ENCODE measurements around the gene KCNJ16.

The KCNJ16 gene

GRCh38 chr17:70132505-70132904 is 57.5 kb downstream of the KCNJ16 start:
- no peak for DNase-seq

- DNase-seq: no peak
Observed at GRCh38 chr17:70134042-70134441, 59.0 kb downstream of the KCNJ16 start.

- no peak for DNase-seq
Observed at GRCh38 chr17:70134777-70135176, 59.8 kb downstream of the KCNJ16 start.

- no peak for DNase-seq
Observed at GRCh38 chr17:70136131-70136530, 61.1 kb downstream of the KCNJ16 start.

- DNase-seq: peak; percentile 42
Observed at GRCh38 chr17:70137451-70138230, 62.6 kb downstream of the KCNJ16 start.

GRCh38 chr17:70138291-70138865 is 63.4 kb downstream of the KCNJ16 start:
- no peak for DNase-seq

GRCh38 chr17:70139449-70139993 is 64.5 kb downstream of the KCNJ16 start:
- DNase-seq: no peak

- no peak for DNase-seq
Observed at GRCh38 chr17:70144260-70144846, 69.3 kb downstream of the KCNJ16 start.

GRCh38 chr17:70153210-70153609 is 78.2 kb downstream of the KCNJ16 start:
- no peak for DNase-seq

GRCh38 chr17:70157151-70157550 is 82.1 kb downstream of the KCNJ16 start:
- DNase-seq: no peak

GRCh38 chr17:70158180-70158579 is 83.2 kb downstream of the KCNJ16 start:
- DNase-seq: no peak

- DNase-seq: no peak
Observed at GRCh38 chr17:70158591-70158990, 83.6 kb downstream of the KCNJ16 start.

- DNase-seq: no peak
Observed at GRCh38 chr17:70159980-70160379, 85.0 kb downstream of the KCNJ16 start.

GRCh38 chr17:70161519-70161918 is 86.5 kb downstream of the KCNJ16 start:
- no peak for DNase-seq

- no peak for DNase-seq
Observed at GRCh38 chr17:70165383-70165782, 90.4 kb downstream of the KCNJ16 start.

GRCh38 chr17:70166615-70167014 is 91.6 kb downstream of the KCNJ16 start:
- no peak for DNase-seq

- peak; percentile 17 for DNase-seq
Observed at GRCh38 chr17:70168044-70168976, 93.3 kb downstream of the KCNJ16 start.

GRCh38 chr17:70168977-70169708 is 94.1 kb downstream of the KCNJ16 start, which contains the start of gene KCNJ2:
Gene KCNJ2 (plus strand): TSS chr17:70169532. CDS start chr17:70175040, 5,508 bp downstream.
- peak; percentile 44 for DNase-seq

- DNase-seq: no peak
Observed at GRCh38 chr17:70169709-70170597, 94.9 kb downstream of the KCNJ16 start.

GRCh38 chr17:70171159-70171558 is 96.1 kb downstream of the KCNJ16 start:
- no peak for DNase-seq

GRCh38 chr17:70172449-70172848 is 97.4 kb downstream of the KCNJ16 start:
- DNase-seq: no peak
